Measurements from ENCODE around the gene OPCML.

Gene OPCML

DNA sequence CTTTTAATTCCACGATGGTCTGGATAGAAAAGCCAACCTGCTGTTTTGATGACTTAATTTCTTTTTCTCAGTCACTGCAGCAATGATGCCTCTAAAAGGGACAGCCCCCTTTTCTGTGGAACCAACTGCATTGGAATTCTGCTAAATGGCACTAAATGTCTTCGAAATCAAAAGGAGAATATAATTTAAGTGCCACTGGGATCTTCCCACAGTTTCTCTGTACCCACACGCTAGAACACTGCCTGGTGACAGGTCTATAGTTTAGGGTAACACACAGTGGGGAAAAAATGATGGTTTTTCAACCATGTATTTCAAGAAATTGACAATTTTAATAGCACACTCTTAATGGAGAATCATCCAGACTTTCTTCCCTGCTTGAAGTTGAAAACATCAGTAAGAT, 182.3 kb downstream of the OPCML start:
- DNase-seq, result no peak

DNA sequence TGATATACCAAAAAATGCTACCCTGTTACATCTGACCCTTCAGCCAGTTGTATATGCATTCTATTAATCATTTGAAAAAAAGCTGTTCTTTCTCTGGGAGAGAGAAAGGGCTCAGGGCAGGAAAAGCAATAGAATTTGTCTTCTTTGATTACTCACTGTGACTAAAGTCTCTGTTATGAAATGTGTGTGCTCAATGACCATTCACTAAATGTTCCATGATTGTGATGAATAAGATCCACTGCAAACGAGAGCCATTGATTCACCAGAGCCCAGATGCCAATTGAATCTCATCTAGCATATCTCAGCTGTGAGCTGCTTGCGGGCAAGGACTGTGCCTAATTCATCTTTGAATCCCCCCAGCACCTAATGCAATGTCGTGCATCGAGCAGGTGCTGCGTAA, 184.3 kb downstream of the OPCML start:
- no peak for DNase-seq

DNA sequence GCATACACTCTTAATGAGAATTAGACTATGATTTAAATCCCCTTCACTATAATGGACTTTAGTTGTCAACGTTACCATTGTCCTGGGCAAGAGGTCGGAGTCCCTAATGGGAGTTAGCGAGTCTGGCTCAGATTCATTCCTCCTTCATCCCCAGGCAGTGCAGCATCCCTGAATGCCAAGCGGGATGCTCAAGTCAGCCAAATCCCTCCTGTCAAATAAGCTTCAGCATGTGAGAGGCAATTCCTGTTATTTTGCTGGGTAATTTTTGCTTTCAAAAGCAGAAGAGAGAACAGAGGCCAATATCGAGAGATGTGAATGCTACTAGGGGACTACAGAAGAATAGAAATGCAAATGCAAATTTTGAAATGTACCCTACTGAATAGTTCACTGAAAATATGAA, 186.2 kb downstream of the OPCML start:
- no peak for DNase-seq

DNA sequence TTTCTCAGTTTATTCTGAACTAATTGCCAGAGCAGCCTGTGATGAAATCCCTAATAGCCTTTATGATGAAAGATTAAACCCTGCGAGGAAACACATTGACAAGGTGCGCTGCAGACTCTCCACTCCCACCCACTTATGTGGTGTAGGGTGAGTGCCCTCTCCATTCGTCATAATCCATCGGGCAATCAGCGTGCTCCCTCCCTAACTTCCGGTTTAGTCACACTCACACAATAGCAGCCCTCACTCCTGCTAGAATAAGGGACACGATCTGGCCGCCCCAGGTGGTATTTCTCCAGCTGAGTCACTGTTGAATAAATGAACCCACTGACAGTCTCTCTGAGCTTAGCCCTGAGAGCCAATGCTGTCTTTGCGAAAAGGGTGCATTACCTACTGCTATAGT, 188.3 kb downstream of the OPCML start:
- DNase-seq, result no peak

DNA sequence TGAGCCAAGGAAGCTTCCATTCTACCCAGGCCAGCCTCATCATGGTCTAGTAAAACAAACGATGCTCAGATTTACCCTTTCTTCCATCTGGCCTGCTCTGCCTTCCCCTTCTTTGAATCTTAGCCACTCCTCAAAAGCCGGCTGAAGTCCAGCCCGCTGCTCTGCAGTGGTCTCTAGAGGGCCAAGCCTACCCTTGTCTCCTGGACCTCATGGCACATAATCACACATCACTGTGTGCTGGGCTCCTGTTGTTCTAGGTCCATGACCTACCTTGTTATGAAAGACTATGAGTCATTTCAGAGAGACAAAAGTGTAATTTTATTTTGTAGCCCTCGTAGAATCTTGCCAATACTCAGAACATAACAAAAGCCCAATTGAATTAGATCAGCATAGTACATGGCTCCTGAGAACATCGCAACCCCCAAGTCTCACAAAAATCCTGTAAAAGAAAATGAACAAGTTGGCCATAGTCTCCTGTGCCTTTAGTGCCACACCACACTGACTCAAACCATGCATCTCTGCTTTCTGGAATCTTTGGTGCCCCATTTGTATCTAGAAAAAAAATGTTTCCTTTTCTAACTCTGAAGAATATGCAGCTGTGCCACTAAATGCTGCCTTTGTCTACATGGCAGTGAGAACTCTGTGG, 192.7 kb downstream of the OPCML start:
- DNase-seq, result no peak

DNA sequence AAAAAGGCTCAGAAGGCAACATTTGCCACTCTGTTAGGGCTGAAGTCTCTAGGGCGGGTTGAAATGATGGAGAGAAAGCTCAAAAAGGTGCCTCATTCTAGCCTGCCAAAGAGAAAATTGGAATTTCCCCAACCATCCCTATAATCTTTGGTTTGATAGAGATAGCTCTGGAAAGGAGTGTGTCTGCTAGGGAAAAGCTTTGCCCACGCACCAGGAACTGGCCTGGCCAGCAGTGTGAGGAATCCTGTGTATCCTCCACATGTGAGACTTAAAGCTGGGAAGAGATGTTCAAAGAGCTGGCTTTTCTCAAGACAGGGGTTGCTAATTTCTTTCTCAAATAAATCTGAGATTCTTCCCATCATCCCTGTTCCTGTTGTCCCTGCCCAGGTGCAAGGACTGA, 193.7 kb downstream of the OPCML start:
- no peak for DNase-seq

DNA sequence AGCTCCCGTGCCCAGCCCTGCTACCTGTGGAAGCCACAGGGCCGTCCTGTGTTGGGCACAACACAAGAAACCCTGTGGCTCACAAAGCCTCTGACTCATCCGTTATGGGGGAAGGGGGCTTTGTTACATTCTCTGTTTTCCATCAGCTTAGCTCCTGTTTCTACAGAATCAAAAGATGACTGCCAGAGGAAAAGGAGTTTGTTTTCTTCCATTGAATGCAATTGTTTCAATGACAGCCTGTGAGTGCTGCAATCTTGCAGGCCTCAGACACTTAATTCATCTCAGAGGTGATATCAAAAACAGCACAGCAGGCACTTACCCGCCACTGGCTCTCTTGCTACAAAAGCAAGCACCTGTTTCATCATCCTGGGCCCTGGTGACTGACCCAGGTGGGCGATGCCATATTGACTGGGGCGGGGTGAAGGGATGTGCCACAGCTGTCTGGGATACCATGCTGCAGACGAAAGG, 194.3 kb downstream of the OPCML start:
- no peak for DNase-seq

DNA sequence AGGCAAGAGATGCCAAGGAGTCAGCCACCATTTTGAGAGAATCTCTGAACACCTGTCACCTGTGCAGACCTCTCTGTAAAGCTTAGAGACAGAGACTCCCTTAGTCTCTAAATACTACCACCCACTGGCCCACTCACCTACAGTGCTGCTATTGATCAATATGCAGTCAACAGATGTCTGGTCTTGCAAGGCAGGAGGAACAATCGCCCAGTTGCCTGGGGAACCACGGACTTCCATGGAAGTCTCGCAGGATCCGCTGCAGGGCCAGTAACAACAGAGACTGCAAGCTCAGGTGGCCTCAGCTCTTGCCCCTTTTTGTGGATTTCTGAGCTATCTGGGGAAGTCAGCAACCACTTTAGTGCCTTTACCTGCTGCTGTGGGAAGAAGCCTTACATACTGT, 195.1 kb downstream of the OPCML start:
- no peak for DNase-seq

DNA sequence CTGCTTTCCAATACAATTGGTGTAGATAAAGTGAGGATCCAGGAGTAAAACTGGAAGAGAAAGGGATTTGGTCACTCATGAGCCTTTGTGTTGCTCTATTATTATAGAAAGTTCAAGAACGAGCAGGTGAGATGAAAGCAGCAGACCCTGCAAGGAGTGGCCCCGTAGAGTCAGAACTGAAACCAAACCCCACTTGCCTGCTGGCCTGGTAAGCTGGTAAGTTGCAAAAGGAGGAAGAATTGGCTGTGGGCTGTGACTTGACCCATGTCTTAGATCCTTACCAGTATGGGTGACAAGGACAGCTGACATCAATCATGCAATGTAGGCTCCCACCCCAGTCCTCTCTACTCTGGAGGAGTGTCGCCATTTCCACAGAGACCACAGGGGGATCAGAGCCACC, 201.3 kb downstream of the OPCML start:
- no peak for DNase-seq

DNA sequence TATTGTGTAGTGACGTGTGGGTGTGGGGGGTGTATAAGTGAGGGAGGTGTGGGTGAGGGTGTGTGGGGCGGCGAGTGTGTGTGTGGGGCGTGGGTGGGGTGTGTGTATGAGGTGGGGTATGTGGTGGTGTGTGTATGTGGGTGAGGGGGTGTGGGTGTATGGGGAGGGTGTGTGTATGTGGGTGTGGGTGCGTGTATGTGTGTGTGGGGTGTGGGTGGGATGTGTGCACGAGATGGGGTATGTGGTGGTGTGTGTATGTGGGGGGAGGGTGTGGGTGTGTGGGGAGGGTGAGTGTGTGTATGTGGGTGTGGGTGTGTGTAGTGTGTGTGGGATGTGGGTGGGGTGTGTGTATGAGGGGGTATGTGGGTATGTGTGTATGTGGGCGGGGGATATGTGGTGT, 205.5 kb downstream of the OPCML start:
- DNase-seq, result no peak

DNA sequence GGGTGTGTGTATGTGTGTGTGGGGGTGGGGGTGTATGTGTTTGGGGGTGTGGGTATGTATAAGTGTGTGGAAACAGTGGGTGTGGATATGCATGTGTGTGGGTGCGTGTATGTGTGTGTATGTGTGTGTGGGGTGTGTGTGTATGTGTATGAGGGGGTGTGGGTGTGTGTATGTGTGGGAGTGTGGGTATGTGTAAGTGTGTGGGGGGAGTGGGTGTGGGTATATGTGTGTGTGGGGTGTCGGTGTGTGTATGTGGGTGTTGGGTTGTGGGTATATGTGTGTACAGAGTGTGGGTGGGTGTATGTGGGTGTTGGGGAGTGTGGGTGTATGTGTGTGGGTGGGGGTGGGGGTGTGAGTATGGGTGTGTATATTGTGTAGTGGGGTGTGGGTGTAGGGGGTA, 206.0 kb downstream of the OPCML start:
- DNase-seq, result no peak

DNA sequence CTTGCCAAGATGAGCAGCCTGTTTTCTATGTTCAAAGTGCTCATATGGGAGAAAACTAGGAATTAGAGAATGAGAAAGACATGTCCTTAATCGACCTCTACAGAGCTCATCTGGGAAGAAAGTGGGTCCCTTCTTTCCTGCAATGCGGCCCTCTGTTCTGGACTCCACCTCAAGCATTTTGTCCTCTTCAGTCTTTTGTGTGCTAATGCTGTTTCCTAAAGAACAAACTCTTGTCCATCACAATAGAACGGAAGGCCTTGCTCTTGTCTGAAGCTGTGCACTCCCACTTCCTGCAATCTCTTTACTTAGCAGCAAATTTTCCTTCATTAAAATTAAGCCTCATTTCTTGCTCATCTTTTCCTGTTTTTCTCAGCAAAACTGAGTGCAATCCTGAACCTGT, 206.6 kb downstream of the OPCML start:
- no peak for DNase-seq

DNA sequence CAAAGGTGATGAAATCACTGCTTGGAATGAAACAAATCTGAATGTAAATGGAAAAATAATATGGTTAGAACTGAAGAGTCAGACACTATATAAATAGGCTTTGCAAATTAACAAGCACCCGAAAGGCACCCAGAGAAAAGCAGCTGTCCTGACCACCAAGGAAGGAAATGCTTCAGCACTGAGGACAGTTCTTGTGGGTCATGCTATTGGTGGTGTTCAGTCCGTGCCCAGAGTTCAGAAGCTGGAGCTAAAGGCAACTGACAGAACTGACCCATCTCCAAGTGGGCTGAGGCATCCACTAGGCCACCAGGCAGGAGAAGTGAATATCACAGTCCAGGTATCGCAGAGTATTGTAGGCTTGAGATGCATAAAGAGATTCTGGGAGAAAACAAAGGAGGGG, 208.9 kb downstream of the OPCML start:
- DNase-seq, result no peak

DNA sequence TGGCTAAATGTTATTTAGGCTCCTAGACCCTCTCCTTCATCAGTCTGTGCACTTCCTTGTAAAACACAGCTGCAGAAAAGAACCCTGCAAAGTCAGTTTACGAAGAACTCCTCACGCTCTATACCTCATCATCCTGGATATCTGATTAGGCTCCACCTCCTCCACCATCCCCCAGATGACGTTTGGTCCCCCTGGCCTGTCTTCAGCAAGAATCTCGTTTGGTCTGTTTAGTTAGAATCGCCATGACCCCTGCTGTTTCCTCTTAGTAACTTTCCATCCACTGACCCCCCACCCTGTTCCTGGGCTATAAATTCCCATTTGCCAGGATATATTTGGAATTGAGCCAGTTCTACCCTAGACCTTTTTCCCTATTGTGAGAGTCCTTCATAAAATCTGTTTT, 214.1 kb downstream of the OPCML start:
- DNase-seq, result no peak

DNA sequence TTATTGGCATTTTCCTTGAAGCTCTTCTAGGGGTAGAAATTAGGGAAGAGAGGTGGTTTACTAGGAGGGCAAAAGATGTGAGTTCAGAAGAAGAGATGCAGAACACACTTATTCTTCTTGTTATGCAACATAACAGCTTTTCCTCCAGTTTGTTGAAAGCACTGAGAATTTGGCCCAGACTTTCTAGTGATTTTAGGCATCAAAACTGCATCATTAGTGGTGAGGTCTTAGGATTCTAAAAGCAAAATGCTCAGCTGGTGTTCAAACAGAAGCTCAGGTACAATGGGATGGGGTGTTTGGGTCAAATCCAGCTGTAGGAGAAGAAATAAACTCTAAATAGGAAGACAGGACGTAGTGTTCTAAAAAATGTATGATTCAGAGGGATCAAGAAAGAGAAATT, 221.1 kb downstream of the OPCML start:
- no peak for DNase-seq

DNA sequence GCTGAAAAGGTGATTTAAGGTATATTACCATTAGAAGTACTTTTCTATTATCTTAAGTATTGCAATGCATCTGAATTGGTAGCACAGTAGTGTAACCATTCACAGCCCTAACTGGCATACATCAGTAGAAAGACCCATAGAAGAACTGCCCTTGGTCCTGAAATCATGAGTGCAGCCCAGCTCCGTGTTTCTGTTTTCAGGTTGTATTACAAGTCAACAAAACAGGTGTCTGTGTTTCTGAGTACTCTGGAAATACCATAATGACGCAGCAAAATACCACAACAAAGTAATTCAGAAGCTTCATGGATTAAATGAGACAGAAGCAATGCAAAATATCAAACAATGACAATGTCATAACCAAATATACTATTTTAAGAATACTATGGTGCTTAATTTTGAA, 226.3 kb downstream of the OPCML start:
- no peak for DNase-seq

DNA sequence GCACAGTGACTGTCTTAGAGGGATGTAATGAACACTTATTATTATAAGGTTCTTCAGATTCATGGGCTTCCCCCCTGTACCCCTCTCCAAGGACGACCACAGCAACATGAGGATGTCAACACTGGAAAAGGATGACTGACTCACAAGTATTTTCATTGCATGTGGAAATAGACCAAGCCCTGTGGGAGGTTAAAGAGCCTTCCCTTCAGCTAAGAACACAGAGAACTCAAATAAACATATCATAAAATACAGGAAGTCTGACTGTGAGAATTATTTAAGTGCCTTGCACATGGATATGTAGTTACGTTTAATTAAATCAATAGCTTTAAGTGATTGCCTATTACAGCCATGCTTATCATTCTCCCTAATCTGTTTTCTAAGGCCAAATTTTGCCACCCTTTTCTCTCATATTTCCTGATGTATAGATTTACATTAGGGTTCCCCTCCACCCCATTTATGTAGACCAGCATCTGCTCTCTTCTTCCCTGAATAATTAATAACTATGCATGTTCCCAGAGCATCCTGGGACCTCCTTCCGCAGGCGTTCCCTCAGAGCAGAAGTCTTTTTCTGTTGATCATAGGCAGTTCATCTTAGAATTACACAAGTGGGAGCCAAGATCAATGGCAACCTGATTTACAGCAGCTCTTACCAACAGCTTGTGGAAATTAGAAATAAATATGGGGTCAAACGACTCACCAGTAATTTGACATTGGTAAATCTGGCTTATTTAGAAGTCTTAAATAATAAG, 226.9 kb downstream of the OPCML start:
- DNase-seq, result no peak

DNA sequence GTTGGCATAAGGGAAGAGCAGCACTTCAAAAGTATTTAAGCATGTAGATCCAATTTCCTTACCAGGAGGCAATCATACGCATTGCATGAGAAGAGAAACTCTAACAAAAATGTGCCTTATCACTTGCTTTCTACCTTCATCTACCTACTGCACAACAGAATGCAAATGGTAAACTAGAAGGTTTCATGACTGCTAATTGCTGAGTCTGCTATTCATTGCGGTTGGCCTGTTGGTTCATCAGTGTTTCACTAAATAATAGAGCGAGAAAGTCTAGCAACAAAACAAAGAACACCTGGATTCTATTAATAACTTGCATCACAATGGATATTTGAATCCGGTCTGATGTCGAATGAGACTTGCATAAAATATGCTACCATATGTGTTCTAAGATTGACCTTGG, 229.0 kb downstream of the OPCML start:
- DNase-seq, result no peak

DNA sequence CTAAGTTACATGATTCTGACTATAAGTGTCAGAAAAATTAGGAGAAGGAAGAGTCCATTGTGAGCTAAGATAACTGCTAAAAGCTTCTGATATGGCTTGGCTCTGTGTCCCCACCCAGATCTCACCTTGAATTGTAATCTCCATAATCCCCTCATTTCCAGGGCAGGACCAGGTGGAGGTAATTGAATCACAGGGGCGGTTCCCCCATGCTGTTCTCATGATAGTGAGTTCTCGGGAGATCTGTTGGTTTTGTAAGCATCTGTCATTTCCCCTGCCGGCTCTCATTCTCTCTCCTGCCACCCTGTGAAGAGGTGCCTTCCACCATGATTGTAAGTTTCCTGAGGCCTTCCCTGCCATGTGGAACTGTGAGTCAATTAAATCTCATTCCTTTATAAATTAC, 230.2 kb downstream of the OPCML start:
- DNase-seq, result no peak

DNA sequence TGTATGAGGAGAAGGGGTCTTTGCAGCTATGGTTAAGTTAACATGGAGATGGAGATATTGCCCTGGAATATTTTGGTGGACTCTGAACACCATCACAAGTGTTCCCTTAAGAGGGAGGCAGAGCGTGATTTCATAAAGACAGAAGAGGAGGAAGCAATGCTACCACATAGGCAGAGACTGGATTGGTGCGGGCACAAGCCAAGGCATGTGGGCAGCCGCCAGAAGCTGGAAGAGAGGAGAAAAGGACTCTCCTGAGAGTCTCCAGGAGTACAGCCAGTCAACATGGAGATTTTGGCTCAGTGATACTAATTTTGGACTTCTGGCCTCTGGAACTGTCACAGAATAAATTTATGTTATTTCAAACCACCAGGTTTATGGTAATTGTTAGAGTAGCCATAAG, 231.6 kb downstream of the OPCML start:
- no peak for DNase-seq

DNA sequence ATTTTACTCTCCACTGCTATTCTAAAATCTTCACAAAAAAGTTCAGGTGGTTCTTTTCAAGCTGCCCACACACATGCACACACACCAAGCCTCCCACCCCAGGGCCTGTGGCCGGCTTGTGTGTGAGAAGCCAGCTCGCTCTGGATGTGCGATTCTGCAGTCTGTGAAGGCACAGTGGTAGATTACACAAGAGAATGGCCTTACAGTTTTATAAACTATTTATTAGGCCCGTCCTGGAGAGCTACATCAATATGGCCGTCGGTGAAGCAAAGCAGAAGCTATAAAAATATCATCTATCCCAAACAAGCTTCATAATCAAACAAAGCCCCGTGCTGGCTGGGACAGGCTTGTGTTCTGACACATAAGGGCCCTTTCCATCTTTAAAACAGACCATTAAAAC, 240.5 kb downstream of the OPCML start:
- no peak for DNase-seq

DNA sequence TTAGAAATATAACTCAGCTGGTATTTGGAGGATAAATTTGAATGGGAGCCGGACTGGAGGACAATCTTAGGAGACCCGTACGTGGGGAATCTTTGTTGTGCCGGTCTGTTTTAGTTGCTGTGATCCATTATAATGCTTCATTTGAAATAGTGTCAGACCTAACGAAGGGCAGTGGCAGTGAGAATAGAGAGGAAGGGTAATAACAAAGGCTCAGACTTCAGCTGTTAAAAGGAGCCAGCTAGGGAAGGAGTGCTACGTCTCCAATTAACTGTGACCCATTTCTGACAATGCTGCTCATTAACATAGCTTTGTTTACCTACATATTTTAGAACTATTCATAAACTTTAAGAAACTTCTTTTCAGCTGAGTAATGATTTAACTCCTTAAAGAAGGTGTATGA, 246.9 kb downstream of the OPCML start:
- no peak for DNase-seq

DNA sequence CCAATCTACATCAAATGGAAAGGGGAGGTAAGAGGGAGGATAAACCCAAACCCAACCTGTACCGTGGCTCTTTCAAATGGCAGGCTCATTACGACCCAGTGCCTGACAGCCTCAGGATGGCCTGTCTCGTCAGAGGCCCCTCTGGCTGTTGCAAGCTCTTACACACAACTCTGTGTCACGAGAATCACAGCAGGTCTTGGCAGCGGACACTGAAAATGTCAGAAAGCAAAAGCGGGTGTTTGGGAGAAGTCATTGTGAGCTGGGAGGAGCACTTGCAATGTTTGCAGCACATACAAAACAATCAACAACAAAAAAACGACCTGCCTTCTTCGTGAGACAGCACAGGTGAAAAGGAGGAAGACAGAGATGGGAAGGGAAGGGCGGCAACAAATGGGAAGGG, 248.1 kb downstream of the OPCML start:
- DNase-seq, result no peak

DNA sequence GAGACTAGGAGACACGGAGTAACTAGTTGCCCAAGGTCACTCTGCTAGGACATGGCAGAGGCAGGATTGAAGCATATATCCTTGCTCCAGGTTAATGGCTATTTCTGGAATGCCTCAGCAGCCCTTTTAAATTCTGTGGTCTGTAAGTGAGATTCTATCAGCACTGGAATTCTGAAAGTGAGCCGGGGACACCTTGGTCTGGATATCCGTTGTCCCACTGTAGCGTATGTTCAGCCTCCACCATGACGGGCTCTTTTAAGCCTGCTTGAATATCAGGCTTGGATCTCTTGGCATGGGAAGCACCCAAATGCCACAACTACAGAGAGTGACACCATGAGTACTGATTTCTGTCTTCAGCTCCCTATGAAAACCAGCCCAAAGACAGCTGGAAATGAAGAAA, 254.4 kb downstream of the OPCML start:
- no peak for DNase-seq

All from stimulated activated CD4-positive, alpha-beta T cell treated with anti-CD3 and anti-CD28 coated beads, Interleukin-4, amount 100 ng/mL, for 24 hours (primary cell).